GM18867 (cell line): ENCODE results near the gene PROZ.
A peak's percentile ranks its signal among the peaks of the same experiment; 100 is the strongest.
"Not testable (repeated sequence)": the region's sequence is repeated elsewhere in the genome, so short reads cannot be mapped to it uniquely, and the experiment has no call there.

Experiments
- ATAC-seq: cut with Tn5 transposase; IDR thresholded peaks from one replicate; pipeline ENCODE4 v1.9.1; 2021; ENCODE audit warnings: mild to moderate bottlenecking, moderate library complexity; ENCODE audit not compliant: unreplicated experiment

PROZ gene

GRCh38 chr13:113153810-113154748, 4.4 kb upstream of the PROZ start:
- ATAC-seq: peak; percentile 59

- ATAC-seq: no peak
Observed at GRCh38 chr13:113155201-113155600, 3.2 kb upstream of the PROZ start.

GRCh38 chr13:113155982-113156655, 2.3 kb upstream of the PROZ start:
- no peak for ATAC-seq

- no peak for ATAC-seq
Observed at GRCh38 chr13:113157206-113157928, 1.1 kb upstream of the PROZ start.

GRCh38 chr13:113158946-113159345, 498 bp downstream of the PROZ start:
- ATAC-seq: no peak

GRCh38 chr13:113159701-113160100, 1.3 kb downstream of the PROZ start:
- no peak for ATAC-seq

GRCh38 chr13:113160983-113161382, 2.5 kb downstream of the PROZ start:
- no peak for ATAC-seq

- no peak for ATAC-seq
Observed at GRCh38 chr13:113161433-113161832, 3.0 kb downstream of the PROZ start.

- not testable (repeated sequence) for ATAC-seq
Observed at GRCh38 chr13:113161975-113162374, 3.5 kb downstream of the PROZ start.

- no peak for ATAC-seq
Observed at GRCh38 chr13:113162783-113163685, 4.6 kb downstream of the PROZ start.

GRCh38 chr13:113164492-113164891, 6.0 kb downstream of the PROZ start:
- ATAC-seq: no peak

GRCh38 chr13:113166266-113166665, 7.8 kb downstream of the PROZ start:
- ATAC-seq: no peak

GRCh38 chr13:113166681-113167080, 8.2 kb downstream of the PROZ start:
- ATAC-seq: no peak

GRCh38 chr13:113167155-113167554, 8.7 kb downstream of the PROZ start:
- no peak for ATAC-seq

GRCh38 chr13:113167575-113167974, 9.1 kb downstream of the PROZ start:
- ATAC-seq: no peak

GRCh38 chr13:113168211-113168610, 9.8 kb downstream of the PROZ start:
- ATAC-seq: no peak

- no peak for ATAC-seq
Observed at GRCh38 chr13:113169277-113170272, 11.1 kb downstream of the PROZ start.

- no peak for ATAC-seq
Observed at GRCh38 chr13:113170511-113170910, 12.1 kb downstream of the PROZ start.
